NCI-H187 (cell line): ENCODE measurements around the gene TMSB10.
"Not testable (repeated sequence)": the region's sequence is repeated elsewhere in the genome, so short reads cannot be mapped to it uniquely, and the experiment has no call there.

Experiments
- DNase-seq, 2 experiments: peaks; one replicate each; lab custom pipeline; 2025; lab: John Stamatoyannopoulos, UW

TMSB10 gene

GRCh38 chr2:84940088-84940470, 34.6 kb downstream of the TMSB10 start:
- DNase-seq = no peak

- no peak for DNase-seq
These were observed 35.5 kb downstream of the TMSB10 start for GRCh38 chr2:84940831-84941412.

GRCh38 chr2:84942166-84942565, 36.7 kb downstream of the TMSB10 start:
- DNase-seq = no peak

GRCh38 chr2:84942964-84943421, 37.5 kb downstream of the TMSB10 start:
- DNase-seq = no peak

- no peak for DNase-seq
These were observed 38.9 kb downstream of the TMSB10 start for GRCh38 chr2:84944295-84944909.

GRCh38 chr2:84945838-84946203, 40.4 kb downstream of the TMSB10 start:
- DNase-seq = not testable (repeated sequence)

GRCh38 chr2:84946204-84947009, 41.0 kb downstream of the TMSB10 start:
- DNase-seq = no peak

- no peak for DNase-seq
These were observed 41.6 kb downstream of the TMSB10 start for GRCh38 chr2:84947010-84947593.

GRCh38 chr2:84953535-84953934, 48.1 kb downstream of the TMSB10 start:
- DNase-seq = no peak

- DNase-seq = no peak
These were observed 48.9 kb downstream of the TMSB10 start for GRCh38 chr2:84954329-84954728.
